Lower leg skin (tissue), 4 donors: ENCODE measurements around the gene ZP1. TPM values are rescaled to one million over a fixed set of nuclear protein-coding genes. Genes with fewer than 3 reads are reported as not detected.

Experiments used
- DNase-seq, 2 donors: peaks; one replicate each; pipeline ENCODE4 v3.0.0-alpha.2; 2019; ENCODE audit warnings: low spot score in 2 of 2
- H3K4me3 ChIP-seq: fragments of 200-600 bp; sonication (generic); 2 replicates; pipeline ENCODE4 v1.5.1; 2017; ENCODE audit warnings: mild to moderate bottlenecking, low read depth; ENCODE audit not compliant: poor library complexity, severe bottlenecking
- CTCF ChIP-seq, 3 donors: fragments of 450-650 bp; IDR thresholded peaks; one replicate each; pipeline ENCODE4 v1.5.1; 2016; ENCODE audit warnings: antibody characterized with exemption in 3 of 3, mild to moderate bottlenecking in 3 of 3, moderate library complexity in 2 of 3
- POLR2A ChIP-seq, 2 donors: fragments of 450-650 bp; IDR thresholded peaks; one replicate each; pipeline ENCODE4 v1.6.1; 2016 to 2017; ENCODE audit warnings: antibody characterized with exemption in 2 of 2, mild to moderate bottlenecking in 1 of 2, moderate library complexity in 1 of 2
- WGBS, 2 donors: methylation state at CpG; one replicate each; pipeline ENCODE4 v1.1.5; 2018; 5-methylcytosine and 5-hydroxymethylcytosine counted together
- intact Hi-C: fragments of 100-400 bp; cut with DNase I; formaldehyde crosslinking; loops from one replicate; pipeline ENCODE4 v1.15.0; 2023; ENCODE audit warnings: low total_unique reads
- total RNA-seq, 4 donors: library from RNA; depleted of rRNA; stranded (reverse); fragments of >200 nt; gene quantifications; one replicate each; pipeline ENCODE4 v1.1.0, GENCODE V29; 2016

The ZP1 gene
- total RNA-seq, 4 donors from 2014 or later = 0.25 to 0.26 TPM; not detected in 2

DNA sequence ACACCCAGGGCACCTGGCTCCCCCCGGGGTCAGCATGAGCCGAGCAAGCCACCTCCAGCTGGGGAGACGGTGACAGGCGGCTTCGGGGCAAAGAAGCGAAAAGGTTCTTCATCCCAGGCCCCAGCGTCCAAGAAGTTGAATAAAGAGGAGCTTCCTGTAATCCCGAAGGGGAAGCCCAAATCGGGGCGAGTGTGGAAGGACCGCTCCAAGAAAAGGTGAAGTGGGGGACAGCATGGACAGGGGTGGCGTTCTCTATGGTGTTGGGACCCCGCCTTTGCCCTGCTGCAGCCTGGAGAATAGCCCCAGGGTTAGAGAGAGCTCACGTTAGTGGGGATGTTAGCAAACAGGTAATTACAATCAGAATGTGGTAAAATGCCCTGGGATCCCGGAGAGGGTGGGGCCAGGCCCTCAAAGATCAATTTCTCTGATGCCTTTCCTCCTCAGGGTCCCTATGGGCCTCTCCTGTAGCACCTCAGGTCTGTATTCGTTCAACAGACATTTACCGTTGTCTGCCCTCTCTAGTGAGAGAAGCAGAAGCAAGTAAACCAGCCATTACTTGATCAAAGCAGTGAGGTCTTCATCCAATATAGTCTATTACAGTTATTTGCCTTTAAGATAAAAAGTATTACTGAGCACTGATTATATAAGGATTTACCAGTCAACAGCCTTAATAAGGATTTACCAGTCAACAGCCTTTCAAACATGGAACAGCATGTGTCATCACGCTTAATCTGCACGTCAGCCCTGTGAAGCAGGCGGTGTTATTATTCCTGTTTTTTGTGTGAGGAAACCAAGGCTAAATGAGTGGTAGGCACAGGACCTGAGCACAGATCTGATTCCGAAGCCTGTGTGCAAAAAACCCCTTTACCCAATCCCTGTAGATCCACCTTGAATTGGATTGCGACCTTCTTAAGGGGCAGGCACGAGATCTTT, 24.4 kb upstream of the ZP1 start:
- no peak for TF ChIP-seq CTCF (IDR thresholded peaks at IDR 0.05)
- TF ChIP-seq POLR2A (IDR thresholded peaks at IDR 0.05) = no peak
- 11 to 13% methylated on average over 21 to 23 of the region's 23 CpGs for WGBS, 2 donors
- DNase-seq = no peak
- intact Hi-C loops = loop anchor here (5.0 to 10.0 kb wide), 2 partner anchors 39 to 292 kb away; no protein-coding TSS in a partner anchor
- H3K4me3 ChIP-seq = peak overlapping the region; percentile 61

GRCh38 chr11:60844045-60844869, 23.1 kb upstream of the ZP1 start:
- TF ChIP-seq CTCF (IDR thresholded peaks at IDR 0.05) = no peak
- no peak for TF ChIP-seq POLR2A (IDR thresholded peaks at IDR 0.05)
- intact Hi-C loops = loop anchor here (5.0 to 10.0 kb wide), 2 partner anchors 38 to 291 kb away; no protein-coding TSS in a partner anchor
- no peak overlapping the region for H3K4me3 ChIP-seq
- DNase-seq = no peak
- 53 to 72% methylated on average over 10 of the region's 10 CpGs for WGBS, 2 donors

- intact Hi-C loops = loop anchor here (5.0 to 10.0 kb wide), 2 partner anchors 37 to 290 kb away; no protein-coding TSS in a partner anchor
- TF ChIP-seq POLR2A (IDR thresholded peaks at IDR 0.05) = no peak
- no peak for TF ChIP-seq CTCF (IDR thresholded peaks at IDR 0.05)
- no peak overlapping the region for H3K4me3 ChIP-seq
- DNase-seq = no peak
- WGBS, 2 donors = 36% methylated on average over 4 of the region's 4 CpGs
Observed at GRCh38 chr11:60844870-60845221, 22.5 kb upstream of the ZP1 start.

DNA sequence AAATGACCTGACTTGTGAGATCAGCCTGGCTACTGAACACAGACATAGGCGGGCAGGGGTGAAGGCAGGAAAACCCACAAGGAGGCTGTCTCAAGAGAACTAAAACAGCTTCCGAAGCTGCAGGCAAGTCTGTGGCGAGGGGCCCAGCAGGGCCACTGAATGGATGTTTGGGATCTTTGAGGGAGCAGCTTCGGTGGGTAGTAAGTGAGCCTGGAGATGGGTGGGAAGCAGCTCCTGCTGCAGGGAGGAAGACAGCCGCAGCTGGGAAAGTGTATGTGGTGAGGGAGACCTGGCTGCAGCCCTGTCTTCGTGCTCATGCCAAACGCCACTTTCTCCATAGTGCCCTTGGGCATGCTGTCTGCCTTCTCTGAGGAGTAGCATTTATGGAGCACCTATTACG, 22.0 kb upstream of the ZP1 start:
- intact Hi-C loops = loop anchor here (10.0 kb wide), 1 partner anchor 289 kb away; no protein-coding TSS in a partner anchor
- TF ChIP-seq POLR2A (IDR thresholded peaks at IDR 0.05) (no peak), CTCF (IDR thresholded peaks at IDR 0.05) (no peak)
- WGBS, 2 donors = 72 to 76% methylated on average over 8 of the region's 8 CpGs
- H3K4me3 ChIP-seq = no peak overlapping the region
- no peak for DNase-seq

DNA sequence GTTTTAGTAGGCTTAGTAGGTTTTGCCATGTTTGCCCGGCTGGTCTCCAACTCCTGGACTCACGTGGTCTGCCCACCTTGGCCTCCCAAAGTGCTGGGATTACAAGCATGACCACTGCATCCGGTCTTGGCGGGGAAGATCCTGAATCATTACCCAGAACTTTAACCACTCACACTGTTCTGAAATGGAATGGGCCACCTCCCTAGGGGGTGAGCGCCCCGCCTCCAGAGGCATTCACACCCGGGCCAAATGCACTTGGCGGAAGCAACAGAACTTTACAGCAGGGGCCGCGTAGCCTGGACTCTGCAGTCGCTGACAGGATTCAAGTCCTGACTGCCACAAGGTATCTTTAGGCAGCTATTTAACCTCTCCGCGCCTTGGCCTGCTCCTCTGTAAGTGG, 20.1 kb upstream of the ZP1 start:
- intact Hi-C loops = loop anchor here (10.0 kb wide), 1 partner anchor 288 kb away; no protein-coding TSS in a partner anchor
- DNase-seq = no peak
- no peak overlapping the region for H3K4me3 ChIP-seq
- 73 to 75% methylated on average over 13 of the region's 13 CpGs for WGBS, 2 donors
- TF ChIP-seq POLR2A (IDR thresholded peaks at IDR 0.05) (no peak), CTCF (IDR thresholded peaks at IDR 0.05) (no peak)
